ENCODE data around the gene UBXN10.

UBXN10 gene

GRCh38 chr1:20185834-20186782 is at the start of gene UBXN10, which contains the start of gene PLA2G2C:
TSS of gene UBXN10 (plus strand) at chr1:20186096. CDS start at chr1:20190562, 4,466 bp downstream.
TSS of gene PLA2G2C (minus strand) at chr1:20186518. CDS start at chr1:20177363, 9,155 bp downstream.
- no peak for FAIRE-seq

GRCh38 chr1:20136249-20136648 is 49.6 kb upstream of the UBXN10 start:
- FAIRE-seq = no peak

- FAIRE-seq = no peak
Observed at GRCh38 chr1:20137055-20137454, 48.8 kb upstream of the UBXN10 start.

GRCh38 chr1:20137604-20138003 is 48.3 kb upstream of the UBXN10 start:
- no peak for FAIRE-seq

- FAIRE-seq = no peak
Observed at GRCh38 chr1:20138346-20138745, 47.5 kb upstream of the UBXN10 start.

- no peak for FAIRE-seq
Observed at GRCh38 chr1:20138961-20139550, 46.8 kb upstream of the UBXN10 start, which contains the start of gene PLA2G2F. TSS of gene PLA2G2F (plus strand) at chr1:20139323. CDS start at chr1:20139428, 105 bp downstream.

- FAIRE-seq = no peak
Observed at GRCh38 chr1:20139776-20140612, 45.9 kb upstream of the UBXN10 start.

GRCh38 chr1:20141001-20141400 is 44.9 kb upstream of the UBXN10 start:
- FAIRE-seq = no peak

GRCh38 chr1:20141466-20141865 is 44.4 kb upstream of the UBXN10 start:
- no peak for FAIRE-seq

- FAIRE-seq = no peak
Observed at GRCh38 chr1:20142001-20142710, 43.7 kb upstream of the UBXN10 start.

- no peak for FAIRE-seq
Observed at GRCh38 chr1:20143318-20143717, 42.6 kb upstream of the UBXN10 start.

GRCh38 chr1:20143734-20144565 is 41.9 kb upstream of the UBXN10 start:
- no peak for FAIRE-seq

- no peak for FAIRE-seq
Observed at GRCh38 chr1:20147846-20148570, 37.9 kb upstream of the UBXN10 start.

- no peak for FAIRE-seq
Observed at GRCh38 chr1:20148571-20149500, 37.1 kb upstream of the UBXN10 start.

GRCh38 chr1:20149601-20150325 is 36.1 kb upstream of the UBXN10 start:
- no peak for FAIRE-seq

- no peak for FAIRE-seq
Observed at GRCh38 chr1:20150326-20150705, 35.6 kb upstream of the UBXN10 start.

- FAIRE-seq = no peak
Observed at GRCh38 chr1:20150969-20151368, 34.9 kb upstream of the UBXN10 start.

- FAIRE-seq = no peak
Observed at GRCh38 chr1:20151906-20152598, 33.8 kb upstream of the UBXN10 start.

All from islet of Langerhans (tissue), 1 donor.